ENCODE results near the gene PLK3. TPM values are rescaled to one million over a fixed set of nuclear protein-coding genes. Genes with fewer than 3 reads are reported as not detected.
A peak's percentile ranks its signal among the peaks of the same experiment; 100 is the strongest.

Gene PLK3
- total and polyA plus RNA-seq, 8 donors = 8.1 to 47.2 (median 13.1) TPM

DNA sequence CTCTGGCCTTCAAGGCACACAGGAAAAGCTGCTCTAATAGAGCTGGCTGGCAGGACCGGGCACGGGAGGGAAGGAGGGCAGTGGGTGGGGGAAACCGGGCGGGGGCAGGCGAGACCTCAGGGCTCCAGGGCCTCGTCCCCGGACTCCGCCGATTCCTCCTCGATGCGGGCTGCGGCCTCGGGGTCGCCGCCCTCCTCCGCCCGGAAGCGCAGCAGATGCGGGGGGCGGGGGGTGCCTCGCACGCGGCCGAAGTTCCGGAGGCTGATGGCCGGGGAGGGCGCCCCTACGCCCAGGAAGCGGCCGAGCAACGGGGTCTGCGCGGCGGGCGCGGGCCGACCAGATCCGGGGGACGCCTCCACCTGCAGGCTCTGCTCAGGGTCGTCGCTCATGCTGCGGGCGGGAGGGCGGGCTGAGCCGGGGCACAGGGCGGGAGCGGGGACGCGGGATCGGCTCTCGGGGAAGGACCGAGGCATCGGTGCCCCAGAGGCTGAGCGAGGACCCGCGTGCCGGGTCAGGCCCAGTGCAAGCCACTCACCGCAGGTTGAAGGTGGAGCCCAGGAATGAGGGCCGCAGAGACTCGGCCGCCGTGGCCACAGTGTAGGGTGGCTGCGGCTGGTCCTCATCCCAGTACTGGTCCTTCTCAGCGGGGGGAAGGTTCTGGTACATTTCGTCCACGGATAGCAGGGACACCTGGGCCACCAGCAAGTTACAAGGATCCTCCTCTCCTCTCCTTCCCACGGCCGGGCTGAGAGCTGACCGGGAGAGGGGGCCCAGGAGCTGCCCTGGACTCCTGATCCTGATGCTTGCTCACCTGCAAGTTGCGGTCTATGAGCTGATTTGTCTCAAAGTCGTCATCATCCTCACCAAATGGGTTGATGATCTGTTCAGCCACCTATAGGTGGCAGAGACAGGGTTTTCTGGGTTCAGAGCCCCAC is 15.8 kb upstream of the PLK3 start:
- Histone ChIP-seq H3K27me3 (peaks cover 0 to 9% of the 10 kb centered on the region in 2 donors), H3K4me1 (peaks cover 16 to 37% of the 10 kb centered on the region in 2 donors), H3K9me3 (no peaks in the 10 kb centered on the region), H3K27ac (peak overlapping the region in 1 of 2 donors; percentile 18), H3K4me3 (peak overlapping the region; percentile 35 to 38), H3K36me3 (peaks cover 0 to 29% of the 10 kb centered on the region in 2 donors)
- ATAC-seq (peak; percentile 37), DNase-seq (peak in 2 of 4 donors; percentile 52 to 81)
- intact Hi-C loops (cut with DNase I) = loop anchor here in 1 of 2 donors (10.0 kb wide), 1 partner anchor 70 kb away; no protein-coding TSS in a partner anchor
- TF ChIP-seq, protein P1, sequence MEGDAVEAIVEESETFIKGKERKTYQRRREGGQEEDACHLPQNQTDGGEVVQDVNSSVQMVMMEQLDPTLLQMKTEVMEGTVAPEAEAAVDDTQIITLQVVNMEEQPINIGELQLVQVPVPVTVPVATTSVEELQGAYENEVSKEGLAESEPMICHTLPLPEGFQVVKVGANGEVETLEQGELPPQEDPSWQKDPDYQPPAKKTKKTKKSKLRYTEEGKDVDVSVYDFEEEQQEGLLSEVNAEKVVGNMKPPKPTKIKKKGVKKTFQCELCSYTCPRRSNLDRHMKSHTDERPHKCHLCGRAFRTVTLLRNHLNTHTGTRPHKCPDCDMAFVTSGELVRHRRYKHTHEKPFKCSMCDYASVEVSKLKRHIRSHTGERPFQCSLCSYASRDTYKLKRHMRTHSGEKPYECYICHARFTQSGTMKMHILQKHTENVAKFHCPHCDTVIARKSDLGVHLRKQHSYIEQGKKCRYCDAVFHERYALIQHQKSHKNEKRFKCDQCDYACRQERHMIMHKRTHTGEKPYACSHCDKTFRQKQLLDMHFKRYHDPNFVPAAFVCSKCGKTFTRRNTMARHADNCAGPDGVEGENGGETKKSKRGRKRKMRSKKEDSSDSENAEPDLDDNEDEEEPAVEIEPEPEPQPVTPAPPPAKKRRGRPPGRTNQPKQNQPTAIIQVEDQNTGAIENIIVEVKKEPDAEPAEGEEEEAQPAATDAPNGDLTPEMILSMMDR (IDR thresholded peaks at IDR 0.05) = no peak

DNA sequence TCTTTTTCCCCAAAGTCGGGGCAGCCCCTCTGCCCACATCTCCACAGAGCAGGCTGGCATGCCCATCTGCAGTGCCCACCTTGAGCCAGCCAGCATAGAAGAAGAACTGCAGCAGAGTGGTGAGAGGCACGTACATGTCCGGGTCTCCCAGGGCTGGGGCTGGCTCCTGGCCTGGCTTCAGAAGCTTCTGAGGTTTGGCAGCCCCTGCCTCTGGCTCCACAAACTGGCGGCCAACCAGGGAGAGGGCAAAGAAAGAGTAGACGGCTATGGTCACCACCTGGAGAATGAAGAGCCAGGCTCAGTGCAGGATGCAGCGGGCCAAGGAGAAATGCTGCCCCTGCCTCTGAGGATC is 15.2 kb upstream of the PLK3 start:
- Histone ChIP-seq H3K27ac (no peak overlapping the region), H3K36me3 (peaks cover 0 to 23% of the 10 kb centered on the region in 2 donors), H3K9me3 (no peaks in the 10 kb centered on the region), H3K27me3 (peaks cover 0 to 9% of the 10 kb centered on the region in 2 donors), H3K4me3 (no peak overlapping the region), H3K4me1 (peaks cover 16 to 37% of the 10 kb centered on the region in 2 donors)
- TF ChIP-seq, protein P1 (IDR thresholded peaks at IDR 0.05) = no peak
- DNase-seq = peak in 1 of 4 donors; percentile 44
- intact Hi-C loops (cut with DNase I) = loop anchor here in 1 of 2 donors (10.0 kb wide), 1 partner anchor 70 kb away; no protein-coding TSS in a partner anchor
- ATAC-seq = no peak

GRCh38 chr1:44785501-44786137 is 14.6 kb upstream of the PLK3 start:
- peaks cover 0 to 17% of the 10 kb centered on the region in 2 donors for H3K36me3 ChIP-seq
- intact Hi-C loops (cut with DNase I) = loop anchor here in 1 of 2 donors (10.0 kb wide), 1 partner anchor 69 kb away; no protein-coding TSS in a partner anchor
- peak in 1 of 4 donors; percentile 18 for DNase-seq
- TF ChIP-seq, protein P1 (IDR thresholded peaks at IDR 0.05) = no peak
- H3K27ac ChIP-seq = peak overlapping the region in 1 of 2 donors; percentile 48
- H3K27me3 ChIP-seq = peaks cover 0 to 9% of the 10 kb centered on the region in 2 donors
- H3K4me3 ChIP-seq = peak overlapping the region; percentile 21 to 41
- H3K4me1 ChIP-seq = peaks cover 16 to 37% of the 10 kb centered on the region in 2 donors
- no peak for ATAC-seq
- no peaks in the 10 kb centered on the region for H3K9me3 ChIP-seq

DNA sequence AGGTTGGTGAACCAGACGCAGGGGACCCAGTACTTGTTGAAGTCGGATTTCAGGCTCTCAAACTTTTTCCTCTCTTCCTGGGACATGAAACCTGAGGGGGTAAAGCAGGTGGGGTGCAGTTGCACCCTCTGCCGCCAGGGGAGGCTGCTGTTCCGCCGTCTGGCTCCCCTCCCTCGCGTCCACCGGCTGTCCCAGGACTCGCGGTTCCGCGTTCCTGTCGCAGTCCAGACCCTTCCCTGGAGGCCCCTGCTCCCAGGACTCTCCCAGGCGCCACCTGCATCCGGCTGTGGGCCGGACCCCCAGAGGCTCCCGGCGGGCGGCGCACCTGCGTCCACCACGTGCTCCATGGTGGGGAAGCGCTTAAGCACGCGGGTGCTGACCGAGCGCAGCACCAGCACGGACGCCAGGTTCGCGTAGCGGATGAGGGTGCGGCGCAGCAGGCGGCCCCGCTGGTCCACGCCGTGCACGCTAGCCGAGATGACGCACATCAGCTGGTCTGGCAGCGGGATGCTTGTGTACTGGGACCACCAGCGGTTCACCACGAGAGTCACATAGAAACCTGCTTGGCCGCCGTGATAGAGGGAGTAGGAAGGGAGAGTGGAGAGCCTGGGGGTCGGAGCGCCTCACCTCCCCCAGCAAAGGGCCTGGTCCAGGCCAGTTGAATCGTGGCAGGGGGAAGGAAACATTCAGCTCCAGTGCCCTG is 13.9 kb upstream of the PLK3 start:
- Histone ChIP-seq H3K4me1 (peaks cover 16 to 37% of the 10 kb centered on the region in 2 donors), H3K4me3 (peak overlapping the region; percentile 21 to 41), H3K27ac (peak overlapping the region in 1 of 2 donors; percentile 48), H3K27me3 (peaks cover 0 to 9% of the 10 kb centered on the region in 2 donors), H3K36me3 (peaks cover 0 to 10% of the 10 kb centered on the region in 2 donors), H3K9me3 (no peaks in the 10 kb centered on the region)
- ATAC-seq (peak; percentile 92), DNase-seq (peak in 3 of 4 donors; percentile 68 to 94 (median 79))
- intact Hi-C loops (cut with DNase I) = loop anchor here in 1 of 2 donors (10.0 kb wide), 1 partner anchor 69 kb away; no protein-coding TSS in a partner anchor
- TF ChIP-seq, protein P1 (IDR thresholded peaks at IDR 0.05) = peak; percentile 96 to 98
